ENCODE results near the gene ARID5A.
"Not testable (repeated sequence)": the region's sequence is repeated elsewhere in the genome, so short reads cannot be mapped to it uniquely, and the experiment has no call there.

The ARID5A gene

DNA sequence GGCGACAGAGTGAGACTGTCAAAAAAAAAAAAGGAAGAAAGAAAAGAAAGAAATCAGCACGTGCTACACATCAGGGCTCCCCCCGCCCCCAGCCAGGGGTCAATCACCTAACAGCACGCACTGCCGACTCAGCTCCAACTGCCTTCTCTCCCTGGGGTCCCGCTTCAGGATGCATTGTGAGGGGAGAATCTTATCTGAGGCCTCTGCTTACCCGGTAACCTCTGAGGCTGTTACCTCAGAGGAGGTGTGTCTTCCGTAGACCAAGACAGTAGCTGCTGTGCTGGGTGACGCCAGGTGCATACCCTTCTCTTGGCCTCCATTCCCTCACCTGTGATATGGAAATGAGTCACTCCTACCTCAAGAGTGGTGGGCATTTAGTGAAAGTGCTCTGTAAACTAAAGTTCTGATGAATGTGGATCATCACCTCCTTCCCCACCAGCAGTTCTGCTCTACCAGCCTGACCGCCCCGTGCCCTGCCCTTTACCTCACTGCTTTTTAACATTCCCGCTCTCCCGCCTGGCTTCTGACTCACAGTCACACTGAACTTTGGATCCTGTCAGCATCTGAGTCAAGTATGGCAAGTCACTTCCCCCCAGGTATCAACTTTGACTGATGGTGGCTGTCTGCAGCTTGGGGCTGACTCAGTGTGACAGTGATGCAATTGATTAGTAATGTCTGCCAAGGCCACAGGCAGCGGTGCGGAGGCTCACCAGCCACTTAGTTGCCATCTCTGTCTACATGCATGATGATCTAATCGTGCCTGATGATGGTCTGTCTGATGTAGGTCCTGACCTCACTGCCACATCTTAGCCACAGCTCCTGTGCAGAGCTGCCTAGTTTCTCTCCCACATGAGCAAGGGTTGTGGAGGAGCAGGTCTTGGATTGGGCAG lies 20.1 kb downstream of the ARID5A start:
- no peak for DNase-seq (ENCODE audit: low spot score)

DNA sequence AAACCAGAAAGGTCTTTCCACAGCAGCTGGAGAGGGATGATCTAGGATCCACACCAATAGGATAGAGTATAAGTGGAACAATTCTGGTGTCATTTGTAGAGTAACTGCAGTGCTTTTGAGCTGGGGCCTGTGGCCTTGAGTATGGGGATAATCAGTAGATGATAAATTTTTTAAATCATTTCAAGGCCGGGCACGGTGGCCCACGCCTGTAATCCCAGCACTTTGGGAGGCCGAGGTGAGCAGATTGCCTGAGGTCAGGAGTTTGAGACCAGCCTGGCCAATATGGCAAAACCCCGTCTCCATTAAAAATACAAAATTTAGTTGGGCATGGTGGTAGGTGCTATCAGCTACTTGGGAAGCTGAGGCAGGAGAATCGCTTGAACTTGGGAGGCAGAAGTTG lies 20.9 kb downstream of the ARID5A start:
- DNase-seq (ENCODE audit: low spot score) = not testable (repeated sequence)

DNA sequence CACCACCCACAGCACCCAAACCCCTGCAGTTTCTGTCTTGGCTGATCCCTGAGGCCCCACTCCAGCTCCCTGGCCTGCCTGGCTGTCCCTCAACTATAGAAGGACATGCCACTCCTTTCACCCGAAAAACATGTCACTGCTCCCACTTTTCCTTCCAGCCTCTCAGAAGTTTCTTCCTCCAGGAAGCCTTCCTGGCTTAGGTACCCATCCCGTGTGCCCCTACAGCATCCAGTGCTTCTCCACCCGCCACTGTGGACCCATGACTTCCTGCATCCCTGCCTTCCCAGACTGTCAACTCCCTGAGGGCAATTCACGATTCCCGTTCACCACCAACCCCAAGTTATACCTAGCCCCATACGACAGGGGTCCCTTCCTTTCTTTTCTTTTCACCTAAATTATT lies 21.5 kb downstream of the ARID5A start:
- DNase-seq (ENCODE audit: low spot score) = no peak

DNA sequence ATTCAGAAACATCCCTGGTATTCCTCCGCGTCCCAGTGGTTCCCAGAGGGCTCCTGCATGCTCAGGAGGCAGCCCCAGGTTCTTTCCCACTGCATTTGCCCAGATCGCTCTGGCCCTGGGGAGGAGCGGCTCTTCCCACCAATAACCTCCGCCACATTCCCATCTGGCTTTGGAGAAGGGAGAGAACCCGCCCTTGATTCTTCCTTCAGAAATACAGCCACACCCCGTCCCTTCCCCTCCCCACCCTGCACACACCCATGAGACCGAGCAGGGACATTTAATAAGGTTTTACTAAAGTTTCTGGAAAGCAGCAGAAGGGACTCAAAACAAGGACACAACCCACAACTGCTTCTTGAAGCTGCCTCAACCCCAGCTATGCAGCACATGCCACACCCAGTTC lies 21.9 kb downstream of the ARID5A start:
- no peak for DNase-seq (ENCODE audit: low spot score)

DNA sequence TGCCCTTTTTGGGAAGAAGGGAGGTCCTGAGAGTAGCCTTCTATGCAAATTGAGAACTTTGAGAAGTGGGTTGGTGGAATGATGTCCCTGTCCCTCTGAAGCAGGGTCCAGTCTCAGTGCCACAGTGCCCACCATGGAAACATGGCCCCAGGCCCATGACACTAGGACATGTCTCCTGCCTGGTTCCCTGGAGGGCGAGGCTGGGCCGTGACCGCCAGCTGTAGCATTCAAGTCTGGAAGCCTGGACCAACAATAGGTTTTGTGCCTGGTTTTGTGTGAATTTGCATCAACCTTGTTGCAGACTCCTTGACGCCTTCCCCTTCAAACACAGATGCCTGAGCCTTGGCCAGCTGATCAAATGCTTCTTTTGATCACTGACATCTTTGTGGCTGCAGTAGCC lies 27.5 kb downstream of the ARID5A start:
- no peak for DNase-seq (ENCODE audit: low spot score)

DNA sequence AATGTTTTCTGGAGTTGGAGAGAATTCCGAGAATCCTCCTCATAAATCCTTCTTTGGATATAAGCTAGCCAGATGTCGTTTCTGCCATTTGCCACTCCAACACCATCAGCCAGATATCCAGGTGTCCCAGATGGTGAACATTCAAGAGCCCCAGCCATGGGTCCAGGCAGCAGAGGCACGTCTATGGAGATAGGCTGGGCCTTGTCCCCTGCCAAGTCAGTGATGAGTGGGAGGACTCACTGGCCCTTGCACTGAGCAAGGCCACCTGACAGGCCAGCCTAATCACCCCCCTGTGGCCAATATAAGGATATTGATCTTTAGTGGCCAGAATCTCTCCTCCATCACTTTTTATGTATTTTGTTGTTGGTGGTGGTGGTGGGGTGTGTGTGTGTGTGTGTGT lies 28.0 kb downstream of the ARID5A start:
- DNase-seq (ENCODE audit: low spot score) = no peak

DNA sequence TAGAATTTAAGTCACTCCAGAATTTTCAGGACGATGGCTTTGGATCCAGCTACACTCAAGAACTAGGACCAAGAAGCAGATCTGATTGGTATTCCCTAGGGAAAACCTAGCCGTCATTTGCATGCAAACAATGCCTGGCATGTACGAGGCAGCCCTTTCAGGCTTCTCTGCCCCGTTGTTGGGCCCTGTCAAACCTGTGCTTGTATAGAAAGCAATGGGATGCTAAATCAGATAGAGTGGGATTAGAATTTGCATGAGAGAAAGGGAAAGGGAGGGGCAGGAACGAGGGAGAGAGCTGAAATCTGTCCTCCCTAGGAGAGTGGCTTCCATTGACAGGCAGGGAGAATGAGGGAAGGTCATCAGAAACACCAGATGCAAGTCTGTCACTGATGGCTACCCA lies 28.6 kb downstream of the ARID5A start:
- no peak for DNase-seq (ENCODE audit: low spot score)

DNA sequence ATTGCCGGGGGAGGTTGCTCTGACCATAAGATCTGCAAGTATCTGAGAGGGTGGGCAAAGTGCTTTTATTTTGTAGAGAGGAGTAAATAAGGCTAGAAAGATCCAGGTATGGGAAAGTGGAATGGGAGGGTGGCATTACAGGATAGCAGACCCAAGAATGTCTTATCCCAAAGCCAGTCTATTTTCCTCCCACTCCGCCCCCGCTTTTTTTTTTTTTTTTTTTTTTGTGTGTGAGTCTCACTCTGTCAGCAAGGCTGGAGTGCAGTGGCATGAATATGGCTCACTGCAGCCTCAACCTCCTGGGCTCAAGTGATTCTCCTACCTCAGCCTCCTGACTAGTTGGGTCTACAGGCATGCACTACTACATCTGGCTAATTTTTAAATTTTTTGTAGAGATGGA lies 31.5 kb downstream of the ARID5A start:
- DNase-seq (ENCODE audit: low spot score) = no peak

DNA sequence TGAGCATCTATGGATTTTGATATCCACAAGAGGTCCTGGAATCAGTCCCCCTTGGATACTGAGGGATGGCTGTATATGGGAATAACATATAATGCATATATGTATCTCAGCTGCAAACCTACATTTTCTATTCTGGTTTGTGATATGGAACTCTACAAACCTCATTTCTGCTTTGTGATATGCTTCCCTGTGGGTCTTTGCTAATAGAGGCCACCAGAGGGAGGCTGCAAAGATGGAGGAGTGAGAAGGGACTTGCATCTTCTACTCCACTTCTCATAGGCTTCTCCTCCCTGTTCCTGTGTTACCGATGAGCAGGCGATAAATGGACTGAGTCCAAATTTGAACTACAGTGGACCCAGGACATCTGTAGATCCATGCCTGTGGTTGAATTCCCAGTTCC lies 37.8 kb downstream of the ARID5A start:
- no peak for DNase-seq (ENCODE audit: low spot score)

DNA sequence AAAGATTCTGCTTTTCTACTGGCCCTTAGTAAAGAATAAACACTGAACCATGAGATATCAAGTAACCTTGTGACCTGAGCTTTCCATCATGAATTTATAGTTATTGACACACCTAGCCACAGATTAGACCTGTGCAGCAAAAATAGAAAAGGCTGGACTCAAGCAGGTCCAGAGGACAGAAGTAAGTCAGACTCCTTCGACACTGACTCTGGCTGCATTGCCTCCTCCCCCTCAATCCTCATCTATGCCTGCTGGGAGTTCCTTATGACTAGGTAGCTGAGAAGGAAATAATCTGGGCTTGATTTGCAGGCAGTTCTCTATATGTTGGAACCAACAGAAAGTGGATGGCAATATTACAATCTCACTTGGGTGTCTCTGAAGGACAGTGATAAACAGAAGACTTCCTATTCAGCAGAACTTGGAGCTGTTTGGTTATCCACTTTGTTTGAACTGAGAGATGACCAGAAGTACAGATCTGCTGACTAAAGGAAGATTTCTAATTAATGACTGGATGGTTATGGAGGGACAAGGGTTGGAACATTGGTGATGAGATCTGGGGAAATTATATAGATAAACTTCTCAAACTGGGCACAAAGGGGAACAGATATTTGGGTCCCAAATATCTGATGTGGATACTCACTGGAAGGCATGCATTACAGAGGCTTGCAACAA lies 39.4 kb downstream of the ARID5A start:
- DNase-seq (ENCODE audit: low spot score) = no peak

DNA sequence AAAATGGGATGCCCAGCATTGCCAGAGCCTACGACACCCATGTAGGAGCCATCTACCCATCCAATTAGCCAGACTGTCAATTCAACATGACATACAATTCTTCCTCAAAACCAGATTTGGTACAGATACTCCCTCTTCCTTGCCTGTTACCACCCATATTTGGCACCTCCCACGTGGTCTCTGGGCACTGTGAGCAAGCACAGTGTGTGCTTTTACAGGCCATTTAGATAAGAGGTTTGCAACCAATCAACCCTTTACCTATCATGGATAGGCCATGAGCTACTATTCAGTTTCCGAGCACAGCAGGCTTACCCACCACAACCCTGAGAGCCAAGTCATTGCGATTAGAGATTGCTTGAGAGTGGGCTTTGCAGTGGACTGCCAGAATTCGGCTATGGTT lies 40.9 kb downstream of the ARID5A start:
- no peak for DNase-seq (ENCODE audit: low spot score)

DNA sequence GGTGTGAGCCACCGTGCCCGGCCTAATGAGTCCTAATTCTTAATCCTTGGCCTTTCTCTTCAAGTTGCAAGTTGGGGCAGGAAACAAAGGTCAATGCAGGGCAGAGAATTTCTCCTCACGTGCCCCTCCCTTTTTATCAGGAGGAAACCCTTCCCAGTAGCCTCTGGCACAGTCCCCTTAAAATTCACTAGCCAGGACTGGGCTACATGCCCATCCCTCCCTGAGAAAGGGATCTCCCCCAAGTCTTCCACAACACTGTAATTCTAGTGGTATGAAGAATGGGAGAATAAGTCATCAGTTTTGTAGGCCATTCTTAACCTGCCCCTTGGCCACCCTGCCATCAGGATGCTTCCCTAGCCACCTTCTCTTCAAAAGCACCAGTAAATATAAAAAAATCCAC lies 42.2 kb downstream of the ARID5A start:
- no peak for DNase-seq (ENCODE audit: low spot score)

DNA sequence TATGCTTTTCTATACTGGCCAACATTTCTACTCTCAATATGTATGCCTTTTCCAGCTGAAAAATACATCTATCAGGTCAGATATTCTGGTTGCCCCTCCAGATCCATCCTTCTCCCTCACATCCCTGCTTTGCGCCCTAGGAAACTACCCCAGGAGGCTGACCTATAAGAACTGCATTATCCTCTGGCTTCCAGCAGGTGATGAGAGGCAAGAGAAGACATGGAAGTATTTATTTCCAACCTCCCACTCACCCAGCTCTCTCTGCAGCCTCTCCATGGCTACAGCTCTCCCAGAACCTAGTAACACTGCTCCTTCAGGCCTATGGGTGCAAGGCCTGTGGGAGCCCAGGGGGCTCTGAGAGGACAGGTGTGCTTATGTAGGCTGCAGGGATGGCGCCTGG lies 42.9 kb downstream of the ARID5A start:
- DNase-seq (ENCODE audit: low spot score) = no peak

DNA sequence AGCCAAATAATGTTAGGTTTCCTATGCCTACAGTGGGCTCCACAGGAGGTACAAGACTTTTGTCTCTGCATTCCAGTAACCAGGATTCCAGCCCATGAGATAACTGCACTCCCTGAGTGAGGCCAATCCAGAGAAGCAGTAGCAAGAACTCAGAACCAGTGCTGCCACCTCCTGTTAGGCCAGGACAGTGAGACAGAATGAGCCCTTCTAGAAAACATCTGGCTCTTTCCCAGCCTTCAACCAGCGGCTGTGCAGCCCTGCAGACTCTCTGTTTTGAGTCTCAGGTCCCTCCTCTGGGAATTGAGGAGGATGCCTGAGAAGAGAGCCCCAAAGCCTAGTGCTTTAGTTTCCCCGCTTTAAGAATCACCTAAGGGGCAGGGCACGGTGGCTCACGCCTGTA lies 44.2 kb downstream of the ARID5A start:
- no peak for DNase-seq (ENCODE audit: low spot score)

DNA sequence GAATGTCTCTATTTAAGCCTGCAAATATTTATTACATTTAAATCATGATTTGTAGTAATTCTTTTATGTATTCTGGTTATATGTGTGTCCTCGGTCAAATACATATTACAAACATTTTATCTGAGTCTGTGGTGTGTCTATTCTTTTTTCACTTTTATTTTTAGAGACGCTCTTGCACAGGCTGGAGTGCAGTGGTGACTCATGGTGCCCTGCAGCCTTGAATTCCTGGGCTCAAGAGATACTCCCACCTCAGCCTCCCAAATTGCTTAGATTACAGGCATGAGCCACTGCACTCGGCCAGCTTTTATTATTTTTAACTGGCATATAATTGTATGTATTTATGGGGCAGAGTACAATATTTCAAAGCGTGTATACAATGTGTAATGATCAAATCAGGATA lies 47.5 kb downstream of the ARID5A start:
- no peak for DNase-seq (ENCODE audit: low spot score)

DNA sequence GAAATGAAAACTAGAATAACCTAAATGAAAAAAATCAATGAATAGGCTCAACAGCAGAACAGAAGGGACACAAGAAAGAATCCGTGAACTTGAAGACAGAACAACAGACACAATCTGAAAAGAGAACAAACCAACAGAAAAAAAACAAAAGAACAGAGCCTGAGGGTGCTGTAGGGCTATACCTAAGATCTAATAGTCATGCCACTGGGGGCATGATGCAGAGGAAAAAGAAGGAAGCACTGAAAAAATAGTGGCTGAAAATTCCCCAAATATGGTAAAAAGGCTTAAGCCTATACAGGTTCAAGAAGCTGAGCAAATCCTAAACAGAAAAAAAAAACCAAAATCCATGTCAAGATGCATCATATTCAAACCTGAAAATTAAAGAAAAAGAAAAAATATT lies 51.3 kb downstream of the ARID5A start:
- DNase-seq (ENCODE audit: low spot score) = no peak

DNA sequence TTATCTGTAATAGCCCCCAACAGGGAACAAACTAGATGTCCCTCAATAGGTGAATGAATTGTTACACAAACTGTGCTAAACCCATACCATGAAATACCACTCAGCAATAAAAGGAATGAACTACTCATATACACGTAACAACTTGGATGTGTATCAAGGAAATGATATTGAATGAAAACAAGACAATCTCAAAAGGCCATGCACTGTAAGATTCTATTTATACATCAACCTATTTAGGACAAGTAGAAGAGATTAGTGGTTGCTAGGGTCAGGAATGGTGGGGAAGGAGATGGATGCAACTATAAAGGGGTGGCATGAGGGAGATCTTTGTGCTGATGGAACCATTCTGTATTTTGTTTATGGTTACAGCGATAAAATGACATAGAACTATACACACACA lies 54.5 kb downstream of the ARID5A start:
- DNase-seq (ENCODE audit: low spot score) = no peak

DNA sequence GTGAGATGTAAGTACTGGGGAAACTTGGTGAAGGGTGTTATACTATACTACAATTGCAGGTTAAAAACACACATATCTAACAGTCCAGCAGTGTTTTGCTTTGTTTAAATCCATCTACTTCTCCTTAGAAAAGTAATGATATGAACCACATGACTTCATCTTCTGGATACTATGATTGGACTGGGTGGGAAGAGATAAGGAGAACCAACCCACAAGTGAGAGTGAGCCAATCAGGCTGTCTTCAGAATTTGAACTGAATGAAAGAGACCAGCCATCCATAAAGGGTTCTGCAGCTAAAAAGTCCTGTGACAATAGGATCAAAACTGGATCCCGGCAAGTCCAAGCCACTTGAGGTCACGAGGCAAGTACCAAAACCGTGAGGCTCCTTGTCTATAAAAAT lies 54.9 kb downstream of the ARID5A start:
- no peak for DNase-seq (ENCODE audit: low spot score)

DNA sequence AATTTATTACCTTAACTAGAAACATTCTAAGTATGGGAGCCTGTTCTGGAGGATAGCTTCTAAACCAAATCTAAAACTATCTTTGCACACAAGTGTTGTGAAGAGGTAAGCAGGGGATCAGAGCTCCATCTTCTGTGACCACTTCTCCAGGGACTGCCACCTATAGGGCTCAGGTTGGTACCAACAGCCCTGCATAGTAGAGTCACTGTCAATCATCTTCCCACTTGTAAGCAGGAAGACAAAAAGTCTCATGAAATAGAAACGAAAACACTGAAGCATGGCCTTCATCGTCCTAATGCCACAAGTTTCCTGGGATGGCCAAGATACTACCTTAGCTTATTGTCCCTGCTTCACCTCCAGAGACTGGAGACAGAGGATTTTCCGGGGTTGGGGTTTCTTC lies 57.7 kb downstream of the ARID5A start:
- DNase-seq (ENCODE audit: low spot score) = no peak

DNA sequence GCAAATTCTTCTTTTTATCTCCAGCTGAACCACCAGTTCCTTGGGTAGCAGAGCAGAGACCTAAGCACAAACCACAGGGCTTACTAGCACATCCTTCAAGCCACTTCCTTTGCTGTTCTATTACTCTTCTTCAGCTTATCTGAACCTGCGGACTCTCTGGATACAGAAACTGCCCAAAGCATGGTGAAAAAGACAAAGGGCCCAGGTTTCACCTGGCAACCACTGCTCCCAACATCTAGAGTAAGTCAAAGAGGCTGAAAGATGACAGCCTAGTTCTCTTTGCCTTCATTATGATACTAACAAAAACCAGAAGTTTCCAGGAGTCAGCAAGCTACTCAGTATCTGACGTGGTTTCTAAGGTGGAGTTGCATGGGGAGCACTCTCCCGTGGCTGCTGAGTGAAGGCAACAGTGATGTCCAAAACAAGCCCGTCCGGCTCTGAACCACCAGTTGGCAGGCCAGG lies 58.2 kb downstream of the ARID5A start:
- no peak for DNase-seq (ENCODE audit: low spot score)

DNA sequence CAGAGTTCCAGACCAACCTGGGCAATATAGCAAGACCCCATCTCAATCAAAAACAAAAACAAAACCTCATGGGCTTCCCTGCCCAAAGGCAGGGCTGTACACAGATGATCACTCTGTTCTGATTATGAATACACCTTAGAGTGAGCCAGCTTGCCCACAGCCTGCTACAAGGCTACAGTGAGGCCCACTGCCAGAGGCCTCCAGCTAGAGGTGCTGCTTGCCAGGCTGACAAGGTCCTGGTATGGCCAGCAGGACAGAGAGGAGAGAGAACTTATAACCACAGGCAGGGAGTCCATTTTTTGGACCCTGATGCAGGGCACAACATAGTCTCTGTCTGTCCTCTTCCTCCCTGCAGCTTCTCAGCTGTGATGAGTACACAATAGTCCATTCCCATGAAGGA lies 60.0 kb downstream of the ARID5A start:
- peak; percentile 46 for DNase-seq (ENCODE audit: low spot score)

DNA sequence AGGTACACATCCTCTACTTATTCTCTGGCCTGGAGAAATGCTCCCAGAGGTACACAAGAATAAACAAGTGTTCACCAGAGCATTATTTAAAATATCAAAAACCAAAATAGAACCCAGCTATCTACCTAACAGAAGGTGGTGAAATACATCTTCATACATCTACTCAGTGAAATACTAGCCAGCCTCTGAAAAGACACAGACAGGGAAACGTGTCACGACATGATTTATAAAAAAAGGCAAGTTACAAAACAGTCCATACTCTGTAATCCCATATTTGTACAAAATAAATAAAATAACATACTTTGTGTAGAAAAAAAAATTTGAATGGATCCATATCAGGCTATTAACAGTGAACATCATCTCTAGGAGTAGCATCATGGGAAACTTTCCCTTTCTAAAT lies 63.4 kb downstream of the ARID5A start:
- no peak for DNase-seq (ENCODE audit: low spot score)

Data from pons (tissue), 1 donor.